Activated CD4-positive, alpha-beta T cell treated with anti-CD3 and anti-CD28 coated beads, Interleukin-2, amount 50 U/mL, for 1 hour (primary cell): ENCODE results near the gene APBB1IP.
"Not testable (repeated sequence)": the region's sequence is repeated elsewhere in the genome, so short reads cannot be mapped to it uniquely, and the experiment has no call there.

Source experiments
- DNase-seq: peaks from one replicate; pipeline ENCODE4 v3.0.0-alpha.2; 2020

APBB1IP gene

DNA sequence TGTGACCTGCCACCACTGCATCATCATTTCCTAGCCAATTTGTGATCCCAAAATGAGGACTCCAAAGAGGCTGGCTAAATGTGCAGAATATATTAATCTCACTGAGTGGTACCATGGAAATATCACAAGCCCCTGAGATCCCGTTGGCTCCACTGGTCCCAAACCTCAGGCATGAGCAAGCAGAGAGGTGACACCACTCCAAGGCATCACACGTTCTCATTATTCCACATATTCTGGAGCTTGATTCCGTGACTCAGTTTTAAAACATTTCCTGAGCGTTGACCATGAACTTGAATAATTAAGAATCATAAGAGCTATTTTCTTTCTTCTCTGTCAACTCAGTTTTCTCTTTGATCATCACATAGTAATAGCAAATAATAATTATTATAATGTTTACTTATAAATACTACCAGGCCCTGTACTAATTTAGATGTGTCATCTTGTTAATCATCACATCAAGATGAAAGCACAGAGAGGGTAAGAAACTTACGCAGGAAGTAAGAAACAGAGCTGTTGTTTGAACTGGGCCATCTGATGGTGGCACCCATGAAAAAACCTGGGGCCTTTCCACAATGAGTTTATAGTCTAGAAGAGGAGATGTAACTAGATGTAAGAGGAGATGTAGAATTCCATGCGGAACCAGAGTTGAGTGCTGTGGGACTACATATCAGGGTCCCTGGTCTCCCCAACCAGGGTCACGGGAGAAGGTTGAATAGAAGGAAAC lies 3.5 kb downstream of the APBB1IP start:
- DNase-seq = no peak

DNA sequence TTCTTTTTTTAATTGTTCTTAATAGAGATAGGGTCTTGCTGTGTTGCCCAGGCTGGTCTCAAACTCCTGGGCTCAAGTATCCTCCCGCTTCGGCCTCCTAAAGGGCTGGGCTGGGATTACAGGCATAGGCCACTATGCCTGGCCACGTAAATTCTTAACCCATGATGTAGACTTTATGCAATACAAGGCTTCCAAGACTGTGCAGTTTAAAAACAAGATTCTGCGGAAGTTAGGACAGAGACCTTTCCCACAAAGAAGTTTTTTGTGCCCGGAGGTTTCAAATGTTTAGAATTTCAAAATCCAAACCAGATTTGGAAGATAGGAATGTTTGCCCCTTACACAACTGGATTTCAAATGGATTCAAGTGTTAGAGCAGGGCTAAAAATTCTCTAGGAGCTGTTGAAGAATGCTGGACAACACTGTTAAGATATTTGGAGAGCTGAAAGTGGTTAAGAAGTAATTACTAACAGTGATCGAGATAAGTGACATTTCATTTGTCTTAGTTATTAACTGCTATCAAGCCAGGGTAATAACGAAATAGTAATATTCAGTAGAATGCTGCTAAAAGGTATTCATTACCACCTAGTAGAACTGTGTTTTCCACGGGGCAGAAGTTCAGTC lies 7.4 kb downstream of the APBB1IP start:
- no peak for DNase-seq

DNA sequence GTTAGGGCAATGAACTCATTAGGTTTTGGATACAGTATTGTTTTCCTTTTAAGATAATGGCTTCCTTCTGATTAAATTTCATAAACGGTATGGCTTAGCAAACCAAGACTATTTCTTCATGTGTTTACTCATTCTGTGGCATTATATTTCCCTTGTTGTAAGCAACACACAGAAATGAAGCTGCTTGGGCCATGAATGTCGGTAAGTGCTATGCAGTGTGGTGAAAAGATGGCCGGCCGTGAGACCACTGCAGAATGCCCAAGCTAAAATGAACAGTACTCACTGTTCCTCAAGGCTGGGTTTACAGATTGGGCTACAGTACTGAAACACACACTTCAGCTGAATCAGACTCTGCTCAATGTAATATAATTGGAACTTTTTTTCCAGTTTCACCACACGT lies 8.1 kb downstream of the APBB1IP start:
- no peak for DNase-seq

DNA sequence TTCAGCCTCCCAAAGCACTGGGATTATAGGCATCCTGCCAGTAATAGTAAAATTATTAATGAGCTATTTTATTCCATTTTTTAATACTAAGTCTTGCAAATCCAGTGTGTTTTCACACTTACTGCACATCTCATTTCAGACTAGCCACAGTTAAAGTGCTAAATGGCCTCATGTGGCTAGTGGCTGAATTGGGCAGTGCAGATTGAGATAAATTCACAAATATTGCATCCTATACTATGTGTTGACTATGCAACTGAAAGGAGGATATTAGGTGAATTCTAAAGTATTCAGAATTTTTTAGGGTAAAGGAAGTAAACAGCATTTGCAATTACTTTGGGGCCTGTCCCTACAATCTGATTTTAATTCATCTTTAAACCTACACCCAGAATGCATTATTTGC lies 10.2 kb downstream of the APBB1IP start:
- DNase-seq = no peak

DNA sequence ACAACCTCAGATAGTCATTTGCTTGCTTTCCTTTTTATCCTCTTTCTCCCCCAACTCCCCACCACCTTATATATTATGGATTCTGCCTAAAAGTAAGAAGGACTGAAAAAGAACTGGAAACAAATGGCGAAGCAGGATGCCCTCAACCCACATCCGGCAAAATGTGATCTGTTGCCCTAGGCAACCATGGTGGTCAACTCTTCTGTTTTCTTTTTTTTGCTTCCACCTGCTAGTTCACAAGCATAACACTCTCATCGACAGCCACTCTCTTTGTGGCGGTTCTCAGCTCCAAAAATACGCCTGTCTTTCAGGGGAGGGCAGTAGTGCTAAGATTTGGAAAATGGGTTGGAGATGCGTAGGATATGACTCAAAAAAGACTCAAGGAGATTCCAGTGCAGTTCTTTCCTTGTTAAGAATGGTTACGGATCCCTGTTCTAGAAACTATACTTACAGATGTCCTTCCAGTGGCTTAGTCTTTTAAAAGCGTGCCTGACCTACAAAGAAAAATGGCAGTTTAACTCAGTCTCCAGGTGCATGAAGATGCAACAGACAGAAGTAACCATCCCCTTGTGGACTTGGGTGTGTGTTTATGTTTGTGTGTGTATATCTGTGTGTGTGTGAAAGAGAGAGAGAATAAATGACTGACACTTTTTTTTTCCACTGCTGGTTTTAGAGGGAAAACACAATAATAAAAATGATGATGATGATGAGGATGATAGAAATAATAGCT lies 10.7 kb downstream of the APBB1IP start:
- peak; percentile 58 for DNase-seq

DNA sequence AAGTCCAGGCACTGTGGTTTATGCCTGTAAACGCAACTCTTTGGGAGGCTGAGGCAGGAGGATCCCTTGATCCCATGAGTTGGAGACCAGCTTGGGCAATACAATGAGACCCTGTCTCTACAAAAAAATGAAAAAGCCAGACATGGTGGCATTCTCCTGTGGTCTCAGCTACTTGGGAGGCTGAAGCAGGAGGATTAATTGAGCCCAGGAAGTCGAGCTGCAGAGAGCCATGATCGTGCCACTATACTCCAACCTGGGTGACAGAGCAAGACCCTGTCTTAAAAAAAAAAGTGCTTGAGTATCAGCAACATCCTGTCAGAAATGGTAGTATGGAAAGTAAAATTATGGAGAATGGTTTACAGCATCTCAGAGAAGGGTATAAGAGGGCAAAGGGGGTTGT lies 11.6 kb downstream of the APBB1IP start:
- DNase-seq = no peak

DNA sequence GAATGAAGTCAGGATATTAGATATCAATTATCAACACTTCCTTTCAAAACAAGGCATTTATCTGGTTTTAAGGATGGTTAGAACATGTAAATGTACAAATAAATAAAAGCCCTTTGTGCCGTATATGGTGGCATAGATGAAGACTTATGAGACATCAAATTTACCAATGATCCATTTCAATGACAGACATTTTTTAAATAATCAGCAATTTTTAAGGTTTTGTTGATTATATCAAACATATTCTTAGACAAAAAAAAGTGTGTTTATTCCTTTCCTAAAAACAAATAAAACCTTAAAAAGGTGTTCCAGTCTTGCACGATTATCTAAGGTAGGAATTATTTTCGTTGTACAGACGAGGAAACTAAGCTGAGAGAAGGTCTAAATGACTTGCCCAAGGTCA lies 13.8 kb downstream of the APBB1IP start:
- no peak for DNase-seq

DNA sequence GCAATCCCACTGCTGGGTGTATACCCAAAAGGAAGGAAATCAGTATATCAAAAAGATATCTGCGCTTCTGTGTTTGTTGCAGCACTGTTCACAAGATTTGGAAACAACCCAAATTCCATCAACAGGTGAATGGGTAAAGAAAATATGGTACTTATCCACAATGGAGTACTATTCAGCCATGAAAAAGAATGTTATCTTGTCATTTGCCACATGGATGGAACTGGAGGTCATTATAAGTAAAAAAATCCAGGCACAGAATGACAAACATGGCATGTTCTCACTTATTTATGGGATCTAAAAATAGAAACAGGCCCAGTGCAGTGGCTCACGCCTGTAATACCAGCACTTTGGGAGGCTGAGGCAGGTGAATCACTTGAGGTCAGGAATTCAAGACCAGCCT lies 15.7 kb downstream of the APBB1IP start:
- no peak for DNase-seq

DNA sequence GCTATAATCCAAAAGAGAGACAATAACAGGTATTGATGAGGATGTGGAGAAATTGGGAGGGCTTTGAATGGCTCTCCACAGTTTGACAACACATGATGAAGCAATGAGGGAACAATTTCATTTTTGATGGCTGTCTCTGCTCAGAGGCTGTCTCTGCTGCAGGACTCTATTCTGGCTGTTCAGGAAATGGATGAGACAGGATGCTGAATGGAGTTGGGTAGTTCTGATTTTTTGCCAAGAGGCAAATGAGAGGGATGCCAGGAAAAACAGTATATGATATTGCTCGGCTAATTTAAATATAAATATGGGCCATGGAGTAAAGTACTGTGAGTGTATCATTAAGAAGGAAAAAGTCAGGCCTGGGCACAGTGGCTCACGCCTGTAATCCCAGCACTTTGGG lies 16.8 kb downstream of the APBB1IP start:
- DNase-seq = no peak

DNA sequence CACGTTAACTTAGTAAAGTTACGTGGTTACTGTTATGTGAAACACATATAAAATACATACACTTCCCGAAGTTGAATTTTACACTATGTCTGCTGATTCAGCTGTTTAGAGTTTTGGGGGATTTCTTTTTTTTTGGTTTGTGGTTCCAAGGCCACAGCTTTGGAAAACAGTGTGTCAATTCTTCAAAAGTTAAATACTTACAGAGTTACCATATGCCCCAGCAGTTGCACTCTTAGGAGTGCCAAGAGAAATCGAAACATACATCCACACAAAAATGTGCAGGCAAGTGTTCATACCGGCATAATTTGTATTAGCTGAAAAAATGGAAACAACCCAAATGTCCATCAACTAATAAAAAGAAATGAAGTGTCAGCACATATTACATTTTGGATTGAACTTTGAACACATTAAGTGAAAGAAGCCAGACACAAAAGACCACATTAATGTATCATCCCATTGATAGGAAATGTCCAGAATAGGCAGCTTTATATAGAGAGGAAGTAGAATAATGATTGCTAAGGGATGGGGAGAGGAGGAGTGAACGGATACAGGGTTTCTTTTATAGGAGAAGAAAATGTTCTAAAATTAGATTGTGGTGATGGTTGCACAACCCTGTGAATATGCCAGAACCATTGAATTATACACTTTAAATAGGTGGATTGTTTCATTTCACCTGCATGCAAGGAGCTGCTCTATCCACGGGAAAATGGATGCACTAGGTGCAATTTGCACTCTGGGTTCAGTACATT lies 17.6 kb downstream of the APBB1IP start:
- DNase-seq = no peak

DNA sequence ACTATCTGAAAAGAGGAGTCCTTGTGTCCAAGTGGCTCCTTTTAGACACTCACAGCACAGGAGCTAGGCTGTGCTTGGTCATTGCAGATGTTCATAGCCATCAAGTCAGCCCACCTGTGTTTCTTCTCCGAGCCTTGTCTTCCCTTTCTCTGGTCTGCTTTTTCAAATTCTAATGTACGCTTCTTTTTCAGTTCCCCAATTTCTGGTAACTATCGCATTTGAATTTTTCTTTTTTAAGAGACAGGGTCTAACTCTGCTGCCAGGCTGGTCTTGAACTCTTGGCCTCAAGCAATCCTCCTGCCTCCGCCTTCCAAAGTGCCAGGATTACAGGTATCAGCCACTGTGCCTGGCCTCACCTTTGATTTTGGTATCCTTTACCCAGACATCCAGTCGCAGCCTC lies 18.9 kb downstream of the APBB1IP start:
- DNase-seq = no peak

DNA sequence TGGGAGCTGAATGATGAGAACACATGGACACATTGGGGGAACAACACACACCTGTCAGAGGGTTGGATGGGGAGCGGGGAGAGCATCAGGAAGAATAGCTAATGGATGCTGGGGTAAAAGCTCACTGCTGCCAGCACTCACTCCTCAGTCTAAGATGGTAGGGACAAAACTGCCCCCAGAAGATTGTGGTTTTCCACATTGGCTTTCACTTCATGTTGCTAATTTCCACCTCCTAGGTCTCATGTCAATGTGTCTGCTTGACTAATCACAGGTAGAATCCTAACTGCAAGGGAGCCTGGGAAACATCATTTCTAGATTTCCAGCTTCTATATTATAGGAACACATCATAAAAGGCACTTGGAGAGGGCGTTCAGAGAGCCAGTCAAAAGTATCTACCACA lies 22.6 kb downstream of the APBB1IP start:
- DNase-seq = no peak

DNA sequence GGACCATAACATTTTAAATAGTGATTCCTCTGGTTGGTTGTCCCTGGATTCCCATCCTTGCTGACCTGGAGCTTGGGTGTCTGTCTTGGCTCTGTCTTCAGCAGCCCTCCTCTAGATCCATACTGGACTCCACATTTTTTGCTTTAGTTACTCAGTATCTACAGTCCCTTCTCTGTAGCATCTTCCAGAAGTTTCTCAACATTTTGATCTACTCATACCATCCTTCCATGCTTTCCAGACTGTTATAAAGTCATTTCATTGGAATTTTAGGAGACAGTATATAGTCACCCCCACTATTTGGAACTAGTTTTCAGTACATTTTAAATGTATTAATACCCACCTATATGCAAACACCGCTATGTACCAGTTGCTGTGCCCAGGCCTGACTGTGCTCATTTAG lies 25.8 kb downstream of the APBB1IP start:
- DNase-seq = no peak

DNA sequence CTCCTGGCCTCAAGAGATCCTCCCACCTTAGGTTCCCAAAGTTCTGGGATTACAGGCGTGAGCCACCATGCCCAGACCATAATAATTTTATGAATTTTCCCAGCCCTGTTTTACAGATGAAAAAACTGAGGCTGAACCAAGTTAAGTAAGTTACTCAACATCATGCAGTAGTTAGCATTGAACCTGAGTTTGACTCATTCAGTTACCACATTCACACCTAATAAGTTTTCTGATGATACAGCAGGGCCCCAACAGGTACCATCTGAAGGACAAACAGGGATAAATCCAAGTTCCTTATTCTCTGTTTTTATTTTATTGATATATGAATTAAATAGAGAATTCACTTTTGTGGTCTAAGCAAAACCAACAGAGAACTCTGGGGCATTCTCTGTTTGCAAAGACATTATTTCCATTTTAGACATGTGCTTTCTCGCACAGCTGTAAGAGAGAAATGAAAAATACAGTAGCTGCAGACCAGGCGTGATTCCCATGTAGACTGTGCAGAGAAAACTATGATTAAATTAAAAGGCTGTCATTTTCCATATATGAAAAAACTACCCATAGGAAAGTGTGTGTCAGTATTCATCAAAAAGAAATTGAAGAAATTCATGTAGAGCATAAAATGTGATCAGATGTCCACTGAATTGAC lies 26.6 kb downstream of the APBB1IP start:
- no peak for DNase-seq

DNA sequence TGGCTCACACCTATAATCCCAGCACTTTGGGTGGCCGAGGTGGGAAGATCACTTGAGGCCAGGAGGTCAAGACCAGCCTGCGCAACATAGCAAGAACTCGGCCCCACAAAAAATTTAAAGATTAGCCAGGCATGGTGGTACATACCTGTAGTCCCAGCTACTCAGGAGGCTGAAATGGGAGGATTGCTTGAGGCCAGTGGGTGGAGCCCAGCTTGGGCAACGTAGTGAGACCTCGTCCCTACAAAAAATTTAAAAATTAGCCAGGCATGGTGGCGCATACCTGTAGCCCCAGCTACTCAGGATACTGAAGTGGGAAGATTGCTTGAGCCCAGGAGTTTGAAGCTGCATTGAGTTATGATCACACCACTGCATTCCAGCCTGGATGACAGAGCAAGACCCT lies 28.4 kb downstream of the APBB1IP start:
- not testable (repeated sequence) for DNase-seq

DNA sequence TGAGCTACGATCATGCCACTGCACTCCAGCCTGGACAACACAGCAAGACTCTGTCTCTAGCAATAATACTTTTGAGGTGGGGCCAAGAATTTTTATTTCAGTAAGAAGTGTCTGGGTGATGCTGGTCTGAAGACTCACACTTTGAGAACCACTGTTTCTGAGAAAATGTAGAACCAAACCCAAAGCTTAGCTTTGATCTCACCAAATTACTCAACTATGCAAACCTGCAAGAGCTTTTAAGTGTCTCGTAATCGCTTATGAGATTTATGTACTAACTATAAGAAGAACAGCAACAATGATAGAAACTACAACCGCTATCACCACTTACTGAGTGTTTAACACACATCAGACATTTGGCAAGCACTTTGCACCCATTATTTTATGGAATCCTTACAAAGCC lies 29.5 kb downstream of the APBB1IP start:
- DNase-seq = no peak

DNA sequence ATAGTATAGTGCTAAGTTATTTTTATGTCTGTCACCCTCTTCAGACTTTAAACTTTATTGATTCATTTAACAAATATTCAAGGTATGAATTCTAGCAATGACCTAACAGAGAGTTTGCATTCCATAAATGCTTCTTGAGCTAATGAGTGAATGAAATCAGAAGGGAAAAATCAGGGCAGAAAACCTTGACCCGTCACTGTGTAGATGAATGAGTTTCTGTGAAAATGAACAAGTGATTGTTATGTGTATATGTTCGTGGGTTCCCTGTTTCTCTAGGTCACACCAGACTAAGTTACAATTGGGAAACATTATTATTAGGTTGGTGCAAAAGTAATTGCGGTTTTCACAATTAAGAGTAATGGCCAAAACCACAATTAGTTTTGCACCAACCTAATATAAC lies 30.1 kb downstream of the APBB1IP start:
- DNase-seq = no peak

DNA sequence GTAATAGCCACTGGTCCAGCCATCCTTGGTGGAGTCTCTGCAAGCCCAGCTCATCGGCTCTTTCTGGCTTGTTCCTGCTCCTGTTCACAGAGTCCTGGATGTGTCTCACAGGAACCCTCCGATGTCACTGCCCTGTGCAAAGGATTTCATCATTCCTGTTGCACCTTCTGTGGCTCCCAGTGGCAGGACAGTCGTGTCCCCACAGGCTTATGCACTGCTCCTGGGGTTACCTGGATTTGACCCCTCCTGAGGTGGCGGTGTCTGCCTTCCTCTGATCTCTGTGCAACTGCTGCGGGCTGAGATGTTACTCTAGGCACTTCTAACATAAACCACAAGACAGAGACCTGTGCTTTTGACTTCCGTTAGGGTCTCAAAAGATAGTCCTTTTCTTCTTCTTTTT lies 30.6 kb downstream of the APBB1IP start:
- peak; percentile 50 for DNase-seq

DNA sequence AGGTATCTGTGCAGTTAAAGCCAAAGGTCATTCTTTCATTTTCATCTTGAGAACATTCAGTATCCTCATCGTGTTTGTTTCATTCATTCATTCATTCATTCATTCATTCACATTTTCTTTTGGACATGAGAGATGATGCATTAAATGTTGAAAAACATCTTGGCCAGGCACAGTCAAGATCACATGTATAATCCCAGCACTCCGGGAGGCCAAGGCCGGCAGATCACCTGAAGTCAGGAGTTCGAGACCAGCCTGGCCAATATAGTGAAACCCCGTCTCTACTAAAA lies 34.3 kb downstream of the APBB1IP start:
- DNase-seq = no peak

DNA sequence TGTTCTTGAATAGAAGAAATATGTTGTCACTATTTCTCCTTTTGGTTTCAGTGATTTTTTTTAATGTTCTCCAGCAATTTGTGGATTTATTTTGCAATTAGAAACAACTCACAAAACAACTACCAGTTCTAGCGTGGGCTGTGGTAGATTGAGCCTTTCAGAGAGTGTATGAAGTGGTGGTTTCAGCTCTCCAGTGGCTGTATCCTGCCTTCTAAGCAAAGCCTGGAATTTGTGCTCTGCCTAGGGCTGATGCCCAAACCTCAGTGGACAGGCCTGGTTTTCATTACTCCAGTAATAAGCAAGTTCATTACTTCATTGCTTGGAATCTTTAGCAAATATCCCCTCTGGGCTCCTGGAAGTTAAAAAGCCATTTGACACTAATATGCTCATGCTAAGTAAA lies 35.9 kb downstream of the APBB1IP start:
- no peak for DNase-seq

DNA sequence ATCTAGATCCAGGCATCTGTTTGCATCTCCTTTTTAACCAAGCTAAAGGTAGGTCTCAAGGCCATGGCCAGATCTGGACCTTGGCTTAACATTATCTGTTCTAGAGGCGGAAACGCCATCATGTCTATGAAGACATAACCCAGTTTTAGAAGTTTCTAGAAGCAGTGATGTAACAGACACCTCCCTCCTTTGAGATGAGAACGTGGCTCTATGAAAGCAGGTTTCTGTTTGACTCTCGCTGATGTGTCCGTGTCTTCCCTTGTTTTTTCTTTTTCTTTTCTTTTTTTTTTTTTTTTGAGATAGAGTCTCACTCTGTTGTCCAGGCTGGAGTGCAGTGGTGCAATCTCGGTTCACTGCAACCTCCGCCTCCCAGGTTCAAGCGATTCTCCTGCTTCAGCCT lies 36.7 kb downstream of the APBB1IP start:
- DNase-seq = not testable (repeated sequence)

DNA sequence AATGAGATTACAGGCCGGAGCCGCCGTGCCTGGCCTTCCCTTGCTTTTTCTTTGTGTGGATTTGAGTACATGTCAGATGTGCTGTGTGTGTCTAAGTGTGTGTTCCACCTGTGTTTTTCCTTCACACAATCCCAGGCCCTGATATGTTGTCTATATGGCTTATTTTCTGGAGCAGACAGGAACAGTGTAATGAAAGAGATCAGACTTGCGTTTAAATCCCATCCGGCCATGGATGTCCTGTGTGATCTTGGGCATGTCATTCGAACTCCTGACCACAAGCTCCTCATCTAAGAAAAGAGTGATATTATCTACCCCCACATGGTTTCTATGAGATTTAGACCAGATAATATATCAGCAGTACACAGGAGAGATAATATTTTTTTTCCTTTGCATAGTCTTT lies 37.2 kb downstream of the APBB1IP start:
- no peak for DNase-seq

DNA sequence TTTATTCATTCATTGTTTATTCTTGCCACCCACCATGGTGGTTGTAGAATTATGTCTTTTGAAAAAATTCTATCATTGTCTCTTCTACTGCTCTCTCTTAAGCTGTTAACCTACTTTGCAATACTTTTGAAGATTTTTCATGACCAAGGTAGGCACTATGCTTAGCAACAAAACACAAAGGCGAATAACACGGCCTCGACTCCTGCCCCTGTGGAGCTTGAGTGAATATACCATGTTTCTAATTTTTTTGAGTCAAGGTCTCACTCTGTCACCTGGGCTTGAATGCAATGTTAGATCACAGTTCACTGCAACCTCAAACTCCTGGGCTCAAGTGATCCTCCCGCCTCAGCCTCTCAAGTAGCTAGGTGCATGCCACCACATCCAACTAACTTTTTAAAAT lies 39.4 kb downstream of the APBB1IP start:
- DNase-seq = no peak
